ENCODE data around the gene FAT3. TPM values are rescaled to one million over a fixed set of nuclear protein-coding genes. Genes with fewer than 3 reads are reported as not detected.
A peak's percentile ranks its signal among the peaks of the same experiment; 100 is the strongest.

Gene FAT3
- total RNA-seq, 4 donors from 2014 or later = 14.8 to 90.1 (median 48.5) TPM

GRCh38 chr11:92245700-92246271, 21.2 kb downstream of the FAT3 start:
- H3K9me3 ChIP-seq = no peaks in the 10 kb centered on the region
- peaks cover 0 to 8% (median 0%) of the 10 kb centered on the region in 3 donors for H3K4me1 ChIP-seq
- no peaks in the 10 kb centered on the region for H3K36me3 ChIP-seq
- WGBS, 2 donors (ENCODE audit: low coverage in 1 of 2) = 84 to 95% methylated on average over 5 of the region's 5 CpGs
- no peak overlapping the region for H3K4me3 ChIP-seq
- no peak overlapping the region for H3K27ac ChIP-seq
- no peak for ATAC-seq
- no peaks in the 10 kb centered on the region for H3K27me3 ChIP-seq
- no peak for TF ChIP-seq POLR2AphosphoS5 (IDR thresholded peaks at IDR 0.05)
- TF ChIP-seq, protein P1, sequence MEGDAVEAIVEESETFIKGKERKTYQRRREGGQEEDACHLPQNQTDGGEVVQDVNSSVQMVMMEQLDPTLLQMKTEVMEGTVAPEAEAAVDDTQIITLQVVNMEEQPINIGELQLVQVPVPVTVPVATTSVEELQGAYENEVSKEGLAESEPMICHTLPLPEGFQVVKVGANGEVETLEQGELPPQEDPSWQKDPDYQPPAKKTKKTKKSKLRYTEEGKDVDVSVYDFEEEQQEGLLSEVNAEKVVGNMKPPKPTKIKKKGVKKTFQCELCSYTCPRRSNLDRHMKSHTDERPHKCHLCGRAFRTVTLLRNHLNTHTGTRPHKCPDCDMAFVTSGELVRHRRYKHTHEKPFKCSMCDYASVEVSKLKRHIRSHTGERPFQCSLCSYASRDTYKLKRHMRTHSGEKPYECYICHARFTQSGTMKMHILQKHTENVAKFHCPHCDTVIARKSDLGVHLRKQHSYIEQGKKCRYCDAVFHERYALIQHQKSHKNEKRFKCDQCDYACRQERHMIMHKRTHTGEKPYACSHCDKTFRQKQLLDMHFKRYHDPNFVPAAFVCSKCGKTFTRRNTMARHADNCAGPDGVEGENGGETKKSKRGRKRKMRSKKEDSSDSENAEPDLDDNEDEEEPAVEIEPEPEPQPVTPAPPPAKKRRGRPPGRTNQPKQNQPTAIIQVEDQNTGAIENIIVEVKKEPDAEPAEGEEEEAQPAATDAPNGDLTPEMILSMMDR (IDR thresholded peaks at IDR 0.05) = no peak
- TF ChIP-seq POLR2A (IDR thresholded peaks at IDR 0.05) = no peak
- TF ChIP-seq EP300 (IDR thresholded peaks at IDR 0.05) = no peak

- H3K27ac ChIP-seq = no peak overlapping the region
- H3K4me1 ChIP-seq = peaks cover 0 to 10% (median 0%) of the 10 kb centered on the region in 3 donors
- H3K4me3 ChIP-seq = no peak overlapping the region
- no peaks in the 10 kb centered on the region for H3K27me3 ChIP-seq
- H3K36me3 ChIP-seq = no peaks in the 10 kb centered on the region
- no peak for ATAC-seq
- TF ChIP-seq EP300 (IDR thresholded peaks at IDR 0.05) (no peak), POLR2AphosphoS5 (IDR thresholded peaks at IDR 0.05) (no peak), POLR2A (IDR thresholded peaks at IDR 0.05) (no peak)
- TF ChIP-seq, protein P1 (IDR thresholded peaks at IDR 0.05) = no peak
- no peaks in the 10 kb centered on the region for H3K9me3 ChIP-seq
These were observed 22.0 kb downstream of the FAT3 start for GRCh38 chr11:92246630-92247029.

GRCh38 chr11:92249156-92249753, 24.6 kb downstream of the FAT3 start:
- peaks cover 0 to 10% (median 0%) of the 10 kb centered on the region in 3 donors for H3K4me1 ChIP-seq
- WGBS, 2 donors (ENCODE audit: low coverage in 1 of 2) = 75 to 84% methylated on average over 6 to 7 of the region's 7 CpGs
- H3K9me3 ChIP-seq = no peaks in the 10 kb centered on the region
- no peak for ATAC-seq
- H3K27me3 ChIP-seq = no peaks in the 10 kb centered on the region
- H3K4me3 ChIP-seq = no peak overlapping the region
- H3K27ac ChIP-seq = no peak overlapping the region
- TF ChIP-seq, protein P1 (IDR thresholded peaks at IDR 0.05) = no peak
- TF ChIP-seq EP300 (IDR thresholded peaks at IDR 0.05) = no peak
- TF ChIP-seq POLR2AphosphoS5 (IDR thresholded peaks at IDR 0.05) = no peak
- TF ChIP-seq POLR2A (IDR thresholded peaks at IDR 0.05) = no peak
- no peaks in the 10 kb centered on the region for H3K36me3 ChIP-seq

GRCh38 chr11:92251980-92252379, 27.4 kb downstream of the FAT3 start:
- no peak for ATAC-seq
- H3K4me3 ChIP-seq = no peak overlapping the region
- H3K36me3 ChIP-seq = no peaks in the 10 kb centered on the region
- H3K27me3 ChIP-seq = no peaks in the 10 kb centered on the region
- H3K27ac ChIP-seq = no peak overlapping the region
- peaks cover 0 to 10% (median 0%) of the 10 kb centered on the region in 3 donors for H3K4me1 ChIP-seq
- 33 to 57% methylated on average over 1 of the region's 1 CpG for WGBS, 2 donors (ENCODE audit: low coverage in 1 of 2)
- no peaks in the 10 kb centered on the region for H3K9me3 ChIP-seq
- TF ChIP-seq POLR2AphosphoS5 (IDR thresholded peaks at IDR 0.05) = peak; percentile 16
- TF ChIP-seq, protein P1 (IDR thresholded peaks at IDR 0.05) = no peak

DNA sequence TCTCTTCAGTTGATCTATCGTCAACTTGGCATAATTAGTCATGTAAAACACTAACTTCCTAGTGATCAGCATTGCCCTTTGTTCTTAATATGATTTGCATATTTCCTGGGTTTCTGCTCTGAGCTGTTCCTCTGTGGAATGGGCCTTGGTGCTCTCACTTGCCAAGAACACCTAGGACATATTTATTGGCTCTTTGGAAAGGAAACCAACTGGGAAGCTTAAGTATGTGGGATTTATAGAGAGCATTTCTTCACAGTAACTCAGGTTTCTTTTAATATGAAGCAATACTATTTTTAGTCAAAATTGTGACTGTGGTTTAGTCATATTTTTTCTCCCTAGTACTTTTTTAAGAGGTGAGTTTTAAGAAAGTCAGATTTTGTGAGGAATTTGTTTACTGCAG, 28.8 kb downstream of the FAT3 start:
- ATAC-seq = no peak
- TF ChIP-seq EP300 (IDR thresholded peaks at IDR 0.05) = no peak
- no peak for TF ChIP-seq POLR2AphosphoS5 (IDR thresholded peaks at IDR 0.05)
- TF ChIP-seq, protein P1 (IDR thresholded peaks at IDR 0.05) = no peak
- TF ChIP-seq POLR2A (IDR thresholded peaks at IDR 0.05) = no peak
- Histone ChIP-seq H3K27ac (no peak overlapping the region), H3K4me3 (no peak overlapping the region), H3K9me3 (no peaks in the 10 kb centered on the region), H3K36me3 (no peaks in the 10 kb centered on the region), H3K27me3 (no peaks in the 10 kb centered on the region), H3K4me1 (peaks cover 0 to 10% (median 0%) of the 10 kb centered on the region in 3 donors)
- 75 to 91% methylated on average over 1 of the region's 1 CpG for WGBS, 2 donors (ENCODE audit: low coverage in 1 of 2)
